KMS-11 (cell line): ENCODE data around the gene SERPINA3.

Experiments
- H2AFZ ChIP-seq: fragments of 200-600 bp; sonication (generic); 2 replicates; pipeline ENCODE4 v1.6.1; 2016; ENCODE audit warnings: antibody characterized with exemption, mixed run types, low read depth
- H3K27ac ChIP-seq: fragments of 200-600 bp; sonication (generic); 2 replicates; pipeline ENCODE4 v1.6.1; 2016; ENCODE audit warnings: mild to moderate bottlenecking, mixed run types
- H3K27me3 ChIP-seq: fragments of 200-600 bp; sonication (generic); 2 replicates; pipeline ENCODE4 v1.6.1; 2017; ENCODE audit warnings: mild to moderate bottlenecking, low read depth, mixed run types, moderate library complexity; ENCODE audit not compliant: insufficient read depth
- H3K36me3 ChIP-seq: fragments of 200-600 bp; sonication (generic); 2 replicates; pipeline ENCODE4 v1.6.1; 2017; ENCODE audit warnings: mild to moderate bottlenecking, mixed run types; ENCODE audit not compliant: insufficient read depth
- H3K4me1 ChIP-seq: fragments of 200-600 bp; sonication (generic); 2 replicates; pipeline ENCODE4 v1.6.1; 2016; ENCODE audit warnings: mild to moderate bottlenecking, low read depth, mixed run types; ENCODE audit not compliant: poor library complexity, severe bottlenecking
- H3K4me2 ChIP-seq: fragments of 200-600 bp; sonication (generic); 2 replicates; pipeline ENCODE4 v1.7.0; 2016; ENCODE audit warnings: mild to moderate bottlenecking, mixed run types
- H3K4me3 ChIP-seq: fragments of 200-600 bp; sonication (generic); IDR thresholded peaks from 2 replicates; pipeline ENCODE4 v1.6.1; 2017; ENCODE audit warnings: low read depth, low read length, mixed read lengths; ENCODE audit not compliant: insufficient read depth
- H3K79me2 ChIP-seq: fragments of 200-600 bp; sonication (generic); 2 replicates; pipeline ENCODE4 v1.6.1; 2016; ENCODE audit warnings: low read depth, mixed run types; ENCODE audit not compliant: insufficient read depth
- H3K9ac ChIP-seq: fragments of 200-600 bp; sonication (generic); 2 replicates; pipeline ENCODE4 v1.6.1; 2016; ENCODE audit warnings: mild to moderate bottlenecking, mixed run types
- H4K20me1 ChIP-seq: fragments of 200-600 bp; sonication (generic); 2 replicates; pipeline ENCODE4 v1.6.1; 2016; ENCODE audit warnings: mild to moderate bottlenecking, mixed run types; ENCODE audit not compliant: insufficient read depth
- CTCF ChIP-seq: fragments of 200-600 bp; sonication (generic); conservative IDR thresholded peaks from 2 replicates; pipeline ENCODE4 v1.6.1; 2017; ENCODE audit warnings: low read depth, mild to moderate bottlenecking, antibody characterized with exemption, low read length, moderate library complexity, mixed read lengths

The SERPINA3 gene

GRCh38 chr14:94650444-94650775 is 38.2 kb downstream of the SERPINA3 start:
- Histone ChIP-seq H3K9ac (no peak overlapping the region), H3K4me1 (no peaks in the 10 kb centered on the region), H3K79me2 (no peaks in the 10 kb centered on the region), H3K27me3 (no peaks in the 10 kb centered on the region), H3K36me3 (no peaks in the 10 kb centered on the region), H3K4me3 (no peak overlapping the region), H3K27ac (no peak overlapping the region), H3K4me2 (no peak overlapping the region), H4K20me1 (no peaks in the 10 kb centered on the region), H2AFZ (no peak overlapping the region)
- TF ChIP-seq CTCF, result no peak

GRCh38 chr14:94650806-94651805 is 38.9 kb downstream of the SERPINA3 start:
- TF ChIP-seq CTCF, result no peak
- Histone ChIP-seq H4K20me1 (no peaks in the 10 kb centered on the region), H3K4me3 (no peak overlapping the region)

GRCh38 chr14:94653321-94653720 is 41.1 kb downstream of the SERPINA3 start:
- no peak overlapping the region for H3K27ac ChIP-seq
- H3K4me1 ChIP-seq, result no peaks in the 10 kb centered on the region
- H3K36me3 ChIP-seq, result no peaks in the 10 kb centered on the region
- no peak overlapping the region for H2AFZ ChIP-seq
- H3K4me3 ChIP-seq, result no peak overlapping the region
- no peak overlapping the region for H3K4me2 ChIP-seq
- no peak overlapping the region for H3K9ac ChIP-seq
- H3K27me3 ChIP-seq, result no peaks in the 10 kb centered on the region
- H4K20me1 ChIP-seq, result no peaks in the 10 kb centered on the region
- H3K79me2 ChIP-seq, result no peaks in the 10 kb centered on the region
- TF ChIP-seq CTCF, result no peak

More at GRCh38 chr14:94650806-94651805, 38.9 kb downstream of the SERPINA3 start:
- H3K27me3 ChIP-seq, result no peaks in the 10 kb centered on the region
- H3K9ac ChIP-seq, result no peak overlapping the region
- no peak overlapping the region for H3K4me2 ChIP-seq
- H3K27ac ChIP-seq, result no peak overlapping the region
- no peak overlapping the region for H2AFZ ChIP-seq
- no peaks in the 10 kb centered on the region for H3K4me1 ChIP-seq
- no peaks in the 10 kb centered on the region for H3K79me2 ChIP-seq
- H3K36me3 ChIP-seq, result no peaks in the 10 kb centered on the region

- Histone ChIP-seq H3K36me3 (no peaks in the 10 kb centered on the region), H3K4me2 (no peak overlapping the region), H3K9ac (no peak overlapping the region), H3K27me3 (no peaks in the 10 kb centered on the region), H2AFZ (no peak overlapping the region), H3K79me2 (no peaks in the 10 kb centered on the region), H3K4me3 (no peak overlapping the region), H3K27ac (no peak overlapping the region), H4K20me1 (no peaks in the 10 kb centered on the region), H3K4me1 (no peaks in the 10 kb centered on the region)
- no peak for TF ChIP-seq CTCF
Measured at GRCh38 chr14:94654071-94654861, 42.1 kb downstream of the SERPINA3 start.
